HG03108 (cell line): ENCODE results near the gene CCDC28B.
A peak's percentile ranks its signal among the peaks of the same experiment; 100 is the strongest.

ENCODE experiments used
- ATAC-seq: cut with Tn5 transposase; IDR thresholded peaks from one replicate; pipeline ENCODE4 v1.9.1; 2021; ENCODE audit warnings: moderate library complexity; ENCODE audit not compliant: unreplicated experiment

Gene CCDC28B

DNA sequence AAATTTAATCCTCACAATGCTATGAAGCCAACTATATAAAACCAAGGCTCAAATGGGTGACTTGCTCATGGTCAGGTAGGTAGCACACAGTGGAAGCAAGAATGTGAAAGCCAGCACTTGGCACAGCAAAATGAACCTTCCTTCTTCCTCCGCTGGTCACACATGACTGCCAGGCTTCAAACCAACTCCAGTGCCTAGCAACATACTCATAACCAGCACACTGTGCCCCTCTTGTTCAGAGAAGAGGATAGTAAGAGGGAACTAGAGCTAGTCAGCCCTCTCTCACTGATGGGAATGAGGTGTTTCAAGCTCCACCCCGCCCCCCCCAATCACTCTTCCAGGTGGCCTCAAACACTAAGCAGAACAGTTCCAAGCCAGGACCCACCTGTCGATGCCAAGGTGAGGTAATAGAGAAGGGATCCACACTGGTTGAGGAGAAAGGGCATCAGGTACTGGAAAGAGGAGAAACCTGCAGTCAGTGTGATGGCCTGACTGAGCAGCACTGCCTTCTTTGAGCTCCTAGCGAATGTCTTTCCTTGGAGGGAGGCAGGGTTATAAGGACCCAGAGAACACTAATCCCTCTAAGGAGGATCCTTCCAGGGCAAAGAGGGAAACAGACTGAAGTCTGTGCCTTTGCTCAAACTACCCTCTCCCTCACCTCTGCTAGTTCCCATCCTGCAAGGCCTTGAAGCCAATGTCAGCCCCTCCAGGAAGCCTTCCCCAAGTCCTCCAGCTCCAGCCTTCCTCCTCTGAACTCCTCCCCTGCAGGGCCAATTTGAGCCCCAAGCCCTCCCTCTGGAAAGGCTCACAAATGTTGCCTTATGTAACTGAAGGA lies 20.6 kb downstream of the CCDC28B start:
- ATAC-seq: no peak

DNA sequence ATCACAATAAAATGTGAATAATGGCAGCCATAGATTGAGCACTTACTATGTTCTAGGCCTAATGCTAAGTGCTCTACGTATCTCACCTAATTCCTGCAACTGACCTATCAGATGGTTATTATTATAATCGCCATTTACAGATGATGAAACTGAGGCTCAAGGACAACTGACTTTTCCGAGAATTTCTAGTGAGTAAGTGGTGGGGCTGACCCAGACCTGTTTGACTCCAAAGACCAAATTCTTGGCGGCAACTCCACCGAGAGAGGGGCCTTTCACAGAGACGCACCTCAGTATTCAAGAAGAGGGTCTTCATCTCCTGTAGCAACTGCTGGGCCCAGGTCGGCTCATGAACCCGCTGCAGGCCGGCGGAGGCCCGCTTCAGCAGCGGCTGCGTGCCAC lies 21.2 kb downstream of the CCDC28B start:
- no peak for ATAC-seq

DNA sequence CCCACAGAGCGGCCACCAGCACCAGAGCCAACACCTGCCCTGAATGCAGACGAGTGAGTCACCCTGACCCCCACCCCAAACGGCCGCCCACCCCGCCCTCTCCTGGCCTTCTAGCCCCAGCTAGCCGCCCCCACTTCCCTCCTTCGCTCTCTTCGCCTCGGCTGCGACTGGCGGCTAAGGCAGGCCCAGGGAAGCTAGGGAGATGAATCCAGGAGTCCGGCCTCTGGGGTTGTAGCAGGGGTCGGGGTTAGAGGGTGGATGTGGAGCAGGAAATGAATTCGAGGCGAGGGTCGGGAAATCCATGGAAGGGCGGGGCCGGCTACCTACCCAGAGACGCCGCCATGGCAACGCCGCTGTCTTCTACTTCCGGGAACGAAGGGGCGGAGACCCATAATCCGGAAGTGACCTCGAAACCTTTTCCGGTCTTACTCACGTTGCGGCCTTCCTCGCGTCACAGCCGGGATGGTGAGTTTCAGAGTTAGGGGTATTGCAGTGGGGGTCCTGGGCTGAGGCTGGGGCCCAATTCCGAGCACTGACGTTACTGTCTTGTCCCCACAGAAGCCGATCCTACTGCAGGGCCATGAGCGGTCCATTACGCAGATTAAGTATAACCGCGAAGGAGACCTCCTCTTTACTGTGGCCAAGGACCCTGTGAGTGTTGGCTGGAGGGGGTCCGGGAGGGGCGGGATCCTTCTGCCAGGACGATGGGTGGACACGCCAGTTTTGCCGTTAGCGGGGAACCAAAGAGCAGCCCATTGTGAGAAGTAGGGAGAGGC lies 21.8 kb downstream of the CCDC28B start, which contains the start of the genes EIF3I and TMEM234:
TSS of gene EIF3I (plus strand) at position 428 of the 776 bp plus-strand sequence. CDS start at position 463, 35 bp downstream.
TSS of gene TMEM234 (minus strand) at position 374 of the 776 bp plus-strand sequence. CDS start at position 343, 31 bp downstream.
- ATAC-seq: peak; percentile 88

DNA sequence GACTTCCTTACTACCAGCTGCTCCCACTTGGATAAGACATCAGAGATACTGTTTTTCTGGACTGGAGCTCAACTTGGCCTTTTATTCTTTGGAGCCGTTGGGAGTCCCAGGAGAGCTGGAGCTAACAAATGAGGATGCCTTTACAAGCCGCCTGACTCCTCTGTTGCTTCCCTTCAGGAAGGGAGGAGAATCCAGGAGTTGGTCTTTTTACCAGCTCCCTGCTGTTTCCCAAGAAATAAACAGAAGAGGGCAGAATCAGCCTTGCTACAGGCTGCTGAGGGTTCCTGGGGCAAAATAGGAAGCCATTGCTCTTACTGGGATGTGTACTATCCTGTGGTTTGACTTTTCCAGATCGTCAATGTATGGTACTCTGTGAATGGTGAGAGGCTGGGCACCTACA lies 23.3 kb downstream of the CCDC28B start:
- no peak for ATAC-seq

DNA sequence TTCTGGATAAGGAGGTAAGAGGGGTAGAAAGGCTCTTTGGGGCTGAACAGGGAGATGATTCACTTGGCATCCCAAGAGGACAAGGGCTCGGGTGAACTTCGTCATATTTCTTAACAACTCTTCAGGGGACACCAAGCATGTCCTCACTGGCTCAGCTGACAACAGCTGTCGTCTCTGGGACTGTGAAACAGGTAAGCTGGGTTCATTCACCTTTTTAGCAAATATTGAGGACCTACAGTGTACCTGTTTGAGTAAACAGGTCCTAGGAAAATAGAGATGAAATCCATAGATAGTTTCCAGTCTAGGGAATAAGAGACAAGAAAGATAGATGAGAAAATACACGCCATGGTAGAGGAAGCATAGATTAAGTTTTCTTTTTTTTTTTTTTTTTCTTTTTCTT lies 23.9 kb downstream of the CCDC28B start:
- no peak for ATAC-seq

DNA sequence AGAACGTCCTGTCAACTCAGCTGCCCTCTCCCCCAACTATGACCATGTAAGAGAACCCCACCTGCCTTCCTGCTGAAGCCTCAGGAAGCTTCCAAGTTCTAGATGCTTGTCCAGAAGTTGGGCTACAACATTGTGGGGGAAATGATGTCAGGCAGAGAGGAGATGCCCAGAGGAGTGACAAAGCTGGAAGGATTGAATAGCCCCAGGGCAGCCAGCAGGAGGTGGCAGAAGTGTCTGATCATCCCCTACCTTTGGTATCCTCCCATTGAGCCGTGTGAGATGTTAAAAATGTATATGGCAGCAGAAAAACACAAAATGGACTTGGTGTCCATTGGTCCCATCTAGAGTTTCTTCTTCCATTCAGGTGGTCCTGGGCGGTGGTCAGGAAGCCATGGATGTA lies 28.4 kb downstream of the CCDC28B start:
- ATAC-seq: no peak

DNA sequence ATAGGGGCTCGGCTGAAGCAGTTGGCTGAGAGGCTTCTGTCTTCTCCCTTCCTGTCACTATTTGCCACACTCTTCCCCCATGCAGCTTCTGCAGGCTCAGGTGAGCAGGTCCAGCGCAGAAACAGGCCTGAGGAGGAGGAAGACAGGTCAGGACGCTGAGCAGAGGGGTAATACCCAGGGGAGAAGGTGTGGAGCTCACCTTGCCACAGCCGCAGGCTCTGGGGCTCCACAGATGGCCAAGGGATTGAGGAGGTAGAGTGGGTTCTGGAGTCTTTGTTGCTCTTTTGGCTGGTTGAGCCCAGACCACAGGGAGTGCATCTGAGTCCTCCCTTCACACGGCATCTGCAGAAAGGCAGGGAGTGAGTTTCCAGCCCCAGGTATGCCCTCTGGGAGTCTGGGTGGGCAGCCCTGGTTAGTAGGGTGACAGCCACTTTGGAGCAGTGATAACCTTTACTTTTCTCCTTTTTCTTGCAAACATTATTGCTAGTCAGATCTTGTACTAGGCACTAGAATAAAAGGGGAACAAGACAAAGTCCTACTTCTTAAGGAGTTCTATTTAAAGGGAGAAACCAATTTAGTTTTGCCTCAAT lies 31.5 kb downstream of the CCDC28B start:
- no peak for ATAC-seq

DNA sequence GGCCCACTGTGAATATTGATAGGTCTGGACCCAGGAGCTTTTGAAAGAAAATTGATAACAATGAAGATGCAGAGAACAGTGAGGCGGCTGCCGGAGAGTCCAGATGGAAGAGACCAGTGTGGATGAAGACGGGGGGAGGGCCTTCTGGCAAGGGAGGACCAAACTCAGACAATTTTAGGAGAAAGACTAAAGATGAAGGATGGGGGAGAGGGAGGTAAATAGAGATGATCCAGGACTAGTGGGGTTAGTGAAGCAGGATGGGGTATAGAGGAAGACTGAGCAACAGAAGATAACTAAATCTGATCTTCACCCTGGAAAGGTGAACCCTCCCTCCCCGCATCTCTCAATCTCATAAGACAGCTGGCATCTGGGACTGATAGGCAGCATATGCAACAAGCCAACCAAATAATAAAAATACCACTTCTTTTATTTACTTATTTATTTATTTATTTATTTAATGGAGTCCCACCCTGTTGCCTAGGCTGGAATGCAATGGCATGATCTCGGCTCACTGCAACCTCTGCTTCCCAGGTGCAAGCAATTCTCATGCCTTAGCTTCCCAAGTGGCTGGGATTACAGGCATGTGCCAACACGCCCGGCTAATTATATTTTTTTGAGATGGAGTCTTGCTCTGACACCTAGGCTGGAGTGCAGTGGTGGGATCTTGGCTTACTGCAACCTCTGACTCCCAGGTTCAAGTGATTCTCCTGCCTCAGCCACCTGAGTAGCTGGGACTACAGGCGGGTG lies 32.3 kb downstream of the CCDC28B start:
- no peak for ATAC-seq

DNA sequence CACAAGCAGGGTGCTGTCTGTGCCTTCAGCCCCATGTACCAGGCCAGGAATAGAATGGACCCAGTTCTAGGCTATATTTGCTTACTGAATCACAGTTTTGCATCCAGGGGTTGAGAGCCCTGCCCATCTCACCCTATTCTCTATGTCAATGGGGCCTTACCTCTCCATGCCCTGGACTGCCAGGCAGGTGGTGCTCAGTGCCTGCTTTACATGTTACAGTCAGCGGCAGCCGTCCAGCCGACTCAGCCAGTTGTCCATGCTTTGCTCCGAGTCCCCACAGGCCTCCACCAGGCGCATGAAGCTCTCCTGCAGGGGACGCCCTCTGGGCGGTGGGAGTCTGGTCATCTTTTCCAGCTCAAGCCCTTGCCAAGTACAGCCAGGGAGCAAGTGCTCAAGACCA lies 34.4 kb downstream of the CCDC28B start:
- no peak for ATAC-seq

DNA sequence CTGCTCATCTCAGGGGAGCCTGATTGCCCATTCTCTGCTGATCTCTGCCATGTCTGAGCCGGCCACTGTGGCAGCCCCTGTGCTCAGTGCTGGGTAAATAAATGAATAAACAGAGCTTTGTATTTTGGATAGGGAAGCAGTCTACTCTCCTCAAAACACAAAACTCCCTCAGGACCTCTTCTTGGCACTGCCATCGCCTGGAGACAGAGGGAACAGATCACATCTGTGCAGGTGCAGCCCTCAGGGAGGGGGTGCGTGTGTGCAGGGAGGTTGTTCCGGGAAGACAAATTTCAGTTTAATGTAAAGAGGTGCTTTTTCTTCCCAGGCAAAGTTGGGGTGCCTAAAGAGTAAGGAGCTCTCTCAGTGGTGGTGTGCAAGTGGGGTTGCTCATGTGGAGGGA lies 38.9 kb downstream of the CCDC28B start:
- ATAC-seq: no peak

DNA sequence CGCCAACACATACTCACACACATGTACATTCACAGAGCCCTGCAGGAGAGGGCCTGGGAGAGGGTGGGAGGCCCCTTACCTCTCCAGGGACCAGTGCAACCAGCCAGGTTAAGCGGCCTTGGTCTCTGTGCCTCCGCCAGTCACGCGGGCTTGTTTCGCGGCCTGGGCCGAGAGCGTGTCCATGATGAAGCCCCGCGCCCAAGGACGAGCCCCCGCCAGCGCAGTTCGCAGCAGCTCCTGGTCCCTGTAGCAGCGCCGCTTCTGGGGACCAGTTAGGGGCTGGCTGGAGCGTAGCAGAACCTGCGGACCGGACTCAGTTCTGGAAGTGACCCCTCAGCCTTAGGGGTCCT lies 39.4 kb downstream of the CCDC28B start:
- no peak for ATAC-seq

DNA sequence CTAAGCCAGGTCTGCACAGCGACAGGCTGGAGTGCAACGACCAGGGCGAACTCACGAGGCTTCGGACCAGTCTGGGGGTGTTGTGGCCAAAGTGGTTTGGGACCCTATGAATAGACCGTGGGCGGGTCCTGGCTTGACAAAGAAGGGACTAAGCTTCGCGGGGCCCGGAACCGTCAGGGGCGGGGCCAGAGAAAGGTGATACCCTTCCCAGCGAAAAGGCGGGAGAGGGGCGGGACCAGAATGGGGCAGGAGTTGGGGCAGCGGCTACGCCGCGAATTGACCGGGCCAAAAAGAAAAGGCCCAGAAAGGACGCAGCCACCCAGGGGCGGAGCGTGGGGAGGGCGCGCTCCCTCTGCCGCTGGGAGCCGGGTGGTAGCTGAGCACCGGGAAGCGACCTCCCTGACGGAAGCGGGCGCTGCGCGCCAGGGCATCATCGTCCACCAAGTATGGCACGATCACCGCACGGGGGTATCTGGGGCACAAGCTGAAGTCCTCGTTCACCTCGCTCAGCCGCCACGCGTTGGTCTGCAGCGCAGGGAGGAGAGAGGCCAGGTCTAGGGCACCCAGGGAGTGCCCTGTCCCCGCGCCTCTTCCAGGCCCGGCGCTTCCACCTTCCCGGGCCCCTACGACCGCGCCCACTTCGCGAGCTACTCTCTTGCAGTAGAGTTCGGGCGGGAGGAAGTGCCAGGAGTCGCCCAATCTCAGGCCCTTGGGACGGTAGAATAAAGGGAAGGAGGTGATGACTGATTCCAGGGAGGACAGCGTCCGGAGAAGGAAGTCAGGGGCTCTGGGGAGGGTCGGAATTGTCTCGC lies 40.0 kb downstream of the CCDC28B start:
- no peak for ATAC-seq

DNA sequence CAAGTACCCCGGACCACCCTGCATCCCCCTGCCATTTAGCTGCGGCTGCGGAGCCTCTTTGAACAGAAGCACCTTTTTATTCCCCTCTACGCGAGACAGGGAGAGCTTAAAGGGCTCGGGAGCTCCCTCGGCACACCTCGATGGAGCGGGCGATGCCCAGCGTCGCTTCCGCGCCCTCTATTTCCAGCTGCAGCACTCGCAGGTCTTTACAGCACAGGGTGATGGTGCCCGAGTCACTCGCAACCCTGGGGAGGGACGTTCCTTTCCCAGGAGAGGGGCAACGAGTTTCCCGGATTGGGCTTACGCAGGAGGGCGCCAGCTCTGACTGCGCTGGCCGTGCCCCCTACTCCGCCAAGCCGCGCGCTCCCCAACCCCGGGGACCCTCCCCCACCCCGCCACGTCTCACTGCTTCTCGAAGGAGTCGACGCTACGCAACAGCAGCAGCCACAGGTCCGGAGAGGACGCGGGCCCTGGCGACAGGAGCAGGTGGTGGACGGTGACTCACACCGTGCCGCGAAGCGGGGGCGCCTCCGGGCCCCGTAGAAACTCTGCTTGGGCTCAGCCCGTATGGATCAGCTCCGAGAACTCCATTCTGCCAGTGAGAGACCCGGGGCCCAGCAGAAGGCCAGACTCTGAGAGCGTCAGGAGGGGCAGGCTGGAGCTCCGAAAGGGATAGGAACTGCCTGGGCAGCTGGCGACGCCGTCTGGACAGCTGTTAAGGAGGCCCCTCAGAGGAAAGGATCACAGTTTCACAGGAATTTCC lies 40.8 kb downstream of the CCDC28B start:
- ATAC-seq: no peak

DNA sequence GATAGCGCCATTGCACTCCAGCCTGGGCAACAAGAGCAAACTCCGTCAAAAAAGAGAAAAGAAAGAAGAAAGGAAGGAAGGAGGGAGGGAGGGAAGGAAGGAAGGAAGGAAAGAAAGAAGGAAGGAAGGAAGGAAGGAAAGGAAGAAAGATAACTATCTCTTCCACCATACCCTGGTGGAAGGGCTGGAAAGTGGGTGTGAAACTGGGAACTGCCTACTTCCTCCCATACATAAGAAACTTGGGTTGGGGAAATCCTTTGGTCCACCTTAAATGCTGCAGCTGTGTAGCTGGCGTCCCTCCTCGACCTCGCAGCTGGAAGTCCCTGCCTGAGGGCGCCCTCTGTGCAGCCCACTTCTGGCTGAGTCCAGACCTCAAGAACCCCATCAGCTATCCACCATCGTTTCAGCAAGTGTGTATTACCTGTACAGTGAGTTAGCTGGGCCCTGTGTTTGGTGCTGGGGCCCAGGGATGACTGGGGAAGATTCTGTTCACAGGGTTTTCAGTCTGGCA lies 42.0 kb downstream of the CCDC28B start:
- no peak for ATAC-seq

DNA sequence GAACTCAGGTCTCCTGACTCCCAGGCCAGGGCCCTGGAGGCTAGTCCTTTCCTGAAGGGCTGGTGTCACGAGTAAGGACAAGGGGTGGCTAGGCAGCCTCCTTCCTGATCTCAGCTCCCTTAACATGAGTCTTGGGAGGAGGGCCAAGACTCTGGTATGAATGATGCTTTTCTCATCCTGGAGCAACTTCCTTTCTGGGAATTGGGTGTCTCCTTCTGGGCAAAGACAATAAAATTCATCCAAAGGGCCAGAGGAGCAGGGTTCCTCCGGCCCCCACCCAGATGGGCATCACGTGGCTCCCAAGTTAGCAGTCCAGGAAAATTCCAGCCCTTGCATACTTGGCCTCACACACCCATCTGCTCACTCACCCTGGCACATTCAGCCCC lies 46.5 kb downstream of the CCDC28B start, which contains the start of gene FAM167B:
TSS of gene FAM167B (plus strand) at position 335 of the 386 bp plus-strand sequence. CDS start 200 bp downstream, outside the sequence.
- ATAC-seq: no peak

DNA sequence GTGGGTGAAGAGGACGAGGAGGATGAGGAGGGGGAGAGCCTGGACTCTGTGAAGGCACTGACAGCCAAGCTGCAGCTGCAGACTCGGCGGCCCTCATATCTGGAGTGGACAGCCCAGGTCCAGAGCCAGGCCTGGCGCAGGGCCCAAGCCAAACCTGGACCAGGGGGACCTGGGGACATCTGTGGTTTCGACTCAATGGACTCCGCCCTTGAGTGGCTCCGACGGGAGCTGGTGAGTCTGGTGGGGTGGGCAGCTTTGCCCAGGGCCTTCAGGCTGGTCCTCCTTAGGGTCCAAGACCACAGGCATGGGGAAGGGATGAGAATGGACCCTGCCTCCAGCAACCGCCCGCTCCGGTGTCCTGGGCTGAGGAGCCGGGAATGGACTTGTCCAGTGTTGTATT lies 47.1 kb downstream of the CCDC28B start:
- no peak for ATAC-seq

DNA sequence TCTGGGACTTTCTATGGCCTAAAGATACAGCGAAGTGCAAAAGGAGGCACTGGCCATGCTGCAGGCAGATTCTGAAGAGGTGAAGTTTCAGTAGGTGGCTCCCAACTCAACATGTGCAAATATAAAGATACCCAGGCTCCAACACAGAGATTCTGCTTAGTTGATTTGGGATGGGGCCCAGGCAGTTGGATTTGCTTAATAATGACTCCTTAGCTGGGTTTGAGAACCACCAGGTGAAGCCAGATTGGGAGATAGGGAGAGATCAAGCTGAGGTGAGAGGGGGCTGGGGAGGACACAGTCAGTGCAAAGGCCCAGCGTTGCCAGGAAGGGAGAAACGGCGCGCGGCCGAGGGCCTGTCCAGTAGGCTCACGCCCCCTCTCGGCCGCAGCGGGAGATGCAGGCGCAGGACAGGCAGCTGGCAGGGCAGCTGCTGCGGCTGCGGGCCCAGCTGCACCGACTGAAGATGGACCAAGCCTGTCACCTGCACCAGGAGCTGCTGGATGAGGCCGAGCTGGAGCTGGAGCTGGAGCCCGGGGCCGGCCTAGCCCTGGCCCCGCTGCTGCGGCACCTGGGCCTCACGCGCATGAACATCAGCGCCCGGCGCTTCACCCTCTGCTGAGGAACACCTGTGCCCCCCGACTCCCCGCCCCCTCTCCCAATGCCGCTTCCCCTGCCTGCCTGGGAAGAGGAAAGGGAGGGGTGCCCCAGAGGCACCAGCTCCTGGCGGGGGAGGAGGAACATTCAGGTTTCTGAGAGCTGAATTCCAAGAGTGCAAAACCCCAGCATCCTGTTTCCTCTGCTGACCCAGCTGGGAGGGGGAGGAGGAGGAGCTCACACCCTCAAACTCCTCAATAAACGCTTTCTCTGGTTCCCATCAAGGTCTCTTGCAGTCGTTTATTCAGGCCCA lies 47.8 kb downstream of the CCDC28B start:
- ATAC-seq: peak; percentile 31
